WERI-Rb-1 (cell line): ENCODE results near the gene HACD1.

ENCODE experiments used
- DNase-seq: peaks from one replicate; pipeline ENCODE4 v3.0.0-alpha.2; 2020
- H3K27ac ChIP-seq: fragments of 250-450 bp; sonication (Bioruptor Pico); 2 replicates; pipeline ENCODE4 v1.5.1; 2020; ENCODE audit warnings: mild to moderate bottlenecking, moderate library complexity
- H3K27me3 ChIP-seq: fragments of 250-450 bp; sonication (Bioruptor Pico); 2 replicates; pipeline ENCODE4 v1.5.1; 2021; ENCODE audit warnings: mild to moderate bottlenecking, low read depth, moderate library complexity; ENCODE audit not compliant: insufficient read depth, severe bottlenecking
- H3K36me3 ChIP-seq: fragments of 250-450 bp; sonication (Bioruptor Pico); 2 replicates; pipeline ENCODE4 v1.5.1; 2020; ENCODE audit warnings: mild to moderate bottlenecking, moderate library complexity
- H3K4me3 ChIP-seq: 2 replicates; pipeline ENCODE4 v1.5.1; 2011; ENCODE audit warnings: low read depth, mild to moderate bottlenecking, control low read depth, low read length
- H3K9me3 ChIP-seq: fragments of 250-450 bp; sonication (Bioruptor Pico); 2 replicates; pipeline ENCODE4 v1.5.1; 2021; ENCODE audit warnings: mild to moderate bottlenecking, moderate library complexity; ENCODE audit not compliant: severe bottlenecking
- CTCF ChIP-seq: IDR thresholded peaks from 2 replicates; pipeline ENCODE4 v1.5.1; 2011; ENCODE audit warnings: low read depth, mild to moderate bottlenecking, control low read depth, inconsistent platforms, low read length

HACD1 gene

DNA sequence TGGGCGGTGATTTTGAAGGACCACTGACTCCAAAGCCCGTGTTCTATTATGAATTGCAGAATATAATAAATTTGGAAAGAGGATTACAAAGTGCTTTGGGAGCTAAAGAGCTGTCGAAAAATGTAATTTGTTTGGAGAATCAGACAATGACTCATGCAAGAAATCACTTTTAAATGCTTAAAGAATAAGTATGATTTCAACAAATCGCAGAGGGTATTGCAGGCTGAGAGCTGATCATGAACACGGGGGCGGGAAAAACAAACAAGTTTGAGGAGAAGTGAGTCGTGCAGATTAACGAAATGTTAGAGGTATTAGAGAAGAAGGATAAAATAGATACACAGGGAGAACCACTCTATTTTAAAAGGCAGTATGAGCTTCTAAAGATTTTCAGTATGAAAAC is 4.9 kb upstream of the HACD1 start:
- H3K27ac ChIP-seq: no peak overlapping the region
- no peak overlapping the region for H3K4me3 ChIP-seq
- H3K27me3 ChIP-seq: no peaks in the 10 kb centered on the region
- no peak for TF ChIP-seq CTCF
- H3K36me3 ChIP-seq: no peaks in the 10 kb centered on the region
- DNase-seq: no peak
- H3K9me3 ChIP-seq: no peaks in the 10 kb centered on the region

- Histone ChIP-seq H3K36me3 (no peaks in the 10 kb centered on the region), H3K9me3 (no peaks in the 10 kb centered on the region), H3K27ac (peak overlapping the region; percentile 60), H3K27me3 (no peaks in the 10 kb centered on the region), H3K4me3 (peak overlapping the region; percentile 65)
- peak; percentile 41 for DNase-seq
- no peak for TF ChIP-seq CTCF
Observed at GRCh38 chr10:17616403-17617030, 657 bp downstream of the HACD1 start.

- no peak for DNase-seq
- no peak overlapping the region for H3K27ac ChIP-seq
- TF ChIP-seq CTCF: no peak
- no peaks in the 10 kb centered on the region for H3K36me3 ChIP-seq
- H3K9me3 ChIP-seq: no peaks in the 10 kb centered on the region
- H3K4me3 ChIP-seq: no peak overlapping the region
- H3K27me3 ChIP-seq: no peaks in the 10 kb centered on the region
Observed at GRCh38 chr10:17609523-17610079, 7.6 kb downstream of the HACD1 start.

GRCh38 chr10:17607603-17608332 is 9.4 kb downstream of the HACD1 start:
- Histone ChIP-seq H3K27me3 (no peaks in the 10 kb centered on the region), H3K9me3 (no peaks in the 10 kb centered on the region), H3K4me3 (no peak overlapping the region), H3K27ac (no peak overlapping the region), H3K36me3 (no peaks in the 10 kb centered on the region)
- no peak for DNase-seq
- peak; percentile 41 for TF ChIP-seq CTCF

GRCh38 chr10:17607060-17607459 is 10.1 kb downstream of the HACD1 start:
- DNase-seq: no peak
- H3K9me3 ChIP-seq: no peaks in the 10 kb centered on the region
- no peak overlapping the region for H3K4me3 ChIP-seq
- no peak overlapping the region for H3K27ac ChIP-seq
- H3K27me3 ChIP-seq: no peaks in the 10 kb centered on the region
- TF ChIP-seq CTCF: no peak
- no peaks in the 10 kb centered on the region for H3K36me3 ChIP-seq
